22Rv1 (cell line): ENCODE results near the gene CDYL.

ENCODE experiments used
- ZFX ChIP-seq: fragments of 450-650 bp; IDR thresholded peaks from 2 replicates; pipeline ENCODE4 v1.6.1; 2017; ENCODE audit warnings: antibody characterized with exemption, borderline replicate concordance
- TF ChIP-seq, protein P1 (sequence below): fragments of 450-650 bp; IDR thresholded peaks from 2 replicates; pipeline ENCODE4 v1.5.1; 2017; ENCODE audit warnings: mild to moderate bottlenecking

DNA sequence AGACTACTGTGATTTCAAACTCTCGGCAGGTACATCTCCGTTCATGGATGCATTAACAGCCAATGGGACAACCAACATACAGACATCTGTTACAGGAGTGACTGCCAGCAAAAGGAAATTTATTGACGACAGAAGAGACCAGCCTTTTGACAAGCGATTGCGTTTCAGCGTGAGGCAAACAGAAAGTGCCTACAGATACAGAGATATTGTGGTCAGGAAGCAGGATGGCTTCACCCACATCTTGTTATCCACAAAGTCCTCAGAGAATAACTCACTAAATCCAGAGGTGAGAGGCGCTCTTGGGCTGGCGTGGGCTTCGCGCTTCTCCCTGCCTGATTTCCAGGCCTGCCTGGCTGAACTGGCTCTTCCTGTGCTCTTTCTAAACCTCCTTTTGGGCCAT is 159.3 kb downstream of the CDYL start:
- TF ChIP-seq, protein P1, sequence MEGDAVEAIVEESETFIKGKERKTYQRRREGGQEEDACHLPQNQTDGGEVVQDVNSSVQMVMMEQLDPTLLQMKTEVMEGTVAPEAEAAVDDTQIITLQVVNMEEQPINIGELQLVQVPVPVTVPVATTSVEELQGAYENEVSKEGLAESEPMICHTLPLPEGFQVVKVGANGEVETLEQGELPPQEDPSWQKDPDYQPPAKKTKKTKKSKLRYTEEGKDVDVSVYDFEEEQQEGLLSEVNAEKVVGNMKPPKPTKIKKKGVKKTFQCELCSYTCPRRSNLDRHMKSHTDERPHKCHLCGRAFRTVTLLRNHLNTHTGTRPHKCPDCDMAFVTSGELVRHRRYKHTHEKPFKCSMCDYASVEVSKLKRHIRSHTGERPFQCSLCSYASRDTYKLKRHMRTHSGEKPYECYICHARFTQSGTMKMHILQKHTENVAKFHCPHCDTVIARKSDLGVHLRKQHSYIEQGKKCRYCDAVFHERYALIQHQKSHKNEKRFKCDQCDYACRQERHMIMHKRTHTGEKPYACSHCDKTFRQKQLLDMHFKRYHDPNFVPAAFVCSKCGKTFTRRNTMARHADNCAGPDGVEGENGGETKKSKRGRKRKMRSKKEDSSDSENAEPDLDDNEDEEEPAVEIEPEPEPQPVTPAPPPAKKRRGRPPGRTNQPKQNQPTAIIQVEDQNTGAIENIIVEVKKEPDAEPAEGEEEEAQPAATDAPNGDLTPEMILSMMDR: no peak
- TF ChIP-seq ZFX: no peak
